Measurements from ENCODE around the gene CYREN. TPM values are rescaled to one million over a fixed set of nuclear protein-coding genes. Genes with fewer than 3 reads are reported as not detected.

The CYREN gene
- total and polyA plus RNA-seq, 9 of the 15 experiments (the other 6 are each of a cell fraction or from before 2014, with no cell fraction given): 13.9 to 108 (median 88.8) TPM

DNA sequence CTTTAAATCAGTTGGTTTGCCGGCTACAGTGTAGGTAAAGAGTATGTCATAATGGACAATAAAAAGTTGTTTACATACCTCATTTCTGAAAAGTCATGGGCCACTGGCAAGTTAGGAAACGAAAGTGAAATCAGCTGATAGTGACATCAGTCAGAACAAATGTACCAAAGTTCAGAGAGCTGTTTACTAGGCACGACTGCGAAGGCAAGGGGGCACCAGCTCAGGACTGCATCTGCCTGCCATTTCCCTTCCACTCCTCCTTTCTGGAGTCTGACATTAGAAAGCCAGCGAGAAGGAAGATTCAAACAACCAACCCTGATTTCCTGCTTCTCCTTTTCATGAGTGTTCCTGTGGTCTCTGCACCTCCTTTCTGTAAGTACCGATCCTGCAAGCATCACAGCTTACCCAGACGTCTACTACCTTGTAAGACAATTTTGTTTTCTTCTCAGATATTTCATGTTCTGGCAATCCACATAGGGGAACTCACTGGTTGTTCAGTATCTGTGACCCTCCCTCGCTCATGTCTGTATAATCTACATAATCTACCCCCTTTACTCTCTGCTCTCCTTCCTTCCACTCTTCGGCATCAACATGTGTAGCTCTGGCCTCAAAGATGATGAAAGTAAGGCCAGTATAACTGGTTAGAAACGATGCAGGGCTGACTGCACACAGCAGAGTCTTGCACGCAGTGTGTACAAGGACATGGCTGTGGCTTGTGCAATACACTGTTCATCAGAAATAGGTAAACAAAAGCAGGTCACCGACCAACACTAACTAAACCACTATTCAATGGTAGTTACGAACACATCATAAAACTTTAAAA, 22.4 kb downstream of the CYREN start, which contains the start of gene TMEM140 (continued):
- TF ChIP-seq, protein P1, sequence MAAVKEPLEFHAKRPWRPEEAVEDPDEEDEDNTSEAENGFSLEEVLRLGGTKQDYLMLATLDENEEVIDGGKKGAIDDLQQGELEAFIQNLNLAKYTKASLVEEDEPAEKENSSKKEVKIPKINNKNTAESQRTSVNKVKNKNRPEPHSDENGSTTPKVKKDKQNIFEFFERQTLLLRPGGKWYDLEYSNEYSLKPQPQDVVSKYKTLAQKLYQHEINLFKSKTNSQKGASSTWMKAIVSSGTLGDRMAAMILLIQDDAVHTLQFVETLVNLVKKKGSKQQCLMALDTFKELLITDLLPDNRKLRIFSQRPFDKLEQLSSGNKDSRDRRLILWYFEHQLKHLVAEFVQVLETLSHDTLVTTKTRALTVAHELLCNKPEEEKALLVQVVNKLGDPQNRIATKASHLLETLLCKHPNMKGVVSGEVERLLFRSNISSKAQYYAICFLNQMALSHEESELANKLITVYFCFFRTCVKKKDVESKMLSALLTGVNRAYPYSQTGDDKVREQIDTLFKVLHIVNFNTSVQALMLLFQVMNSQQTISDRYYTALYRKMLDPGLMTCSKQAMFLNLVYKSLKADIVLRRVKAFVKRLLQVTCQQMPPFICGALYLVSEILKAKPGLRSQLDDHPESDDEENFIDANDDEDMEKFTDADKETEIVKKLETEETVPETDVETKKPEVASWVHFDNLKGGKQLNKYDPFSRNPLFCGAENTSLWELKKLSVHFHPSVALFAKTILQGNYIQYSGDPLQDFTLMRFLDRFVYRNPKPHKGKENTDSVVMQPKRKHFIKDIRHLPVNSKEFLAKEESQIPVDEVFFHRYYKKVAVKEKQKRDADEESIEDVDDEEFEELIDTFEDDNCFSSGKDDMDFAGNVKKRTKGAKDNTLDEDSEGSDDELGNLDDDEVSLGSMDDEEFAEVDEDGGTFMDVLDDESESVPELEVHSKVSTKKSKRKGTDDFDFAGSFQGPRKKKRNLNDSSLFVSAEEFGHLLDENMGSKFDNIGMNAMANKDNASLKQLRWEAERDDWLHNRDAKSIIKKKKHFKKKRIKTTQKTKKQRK (IDR thresholded peaks at IDR 0.05; ENCODE audit: borderline replicate concordance, low read depth, low read length): no peak
- TF ChIP-seq HOXB6 (CRISPR knock-in tag; IDR thresholded peaks at IDR 0.05; ENCODE audit: borderline replicate concordance) (peak; percentile 78; the same call in 1 of the 2 replicates), MTF1 (CRISPR knock-in tag; IDR thresholded peaks at IDR 0.05; ENCODE audit: borderline replicate concordance) (no peak), EP400 (IDR thresholded peaks at IDR 0.05) (peak; percentile 50; the same call in 1 of the 2 replicates), ZNF766 (CRISPR knock-in tag; conservative IDR thresholded peaks at IDR 0.05) (peak; percentile 79; the same call in 1 of the 2 replicates), NR1H2 (CRISPR knock-in tag; IDR thresholded peaks at IDR 0.05) (no peak), NEUROD1 (IDR thresholded peaks at IDR 0.05; ENCODE audit: borderline replicate concordance, low read depth, low read length, partially characterized antibody) (no peak), PTTG1 (tag; IDR thresholded peaks at IDR 0.05; ENCODE audit: low read depth) (no peak), ZNF408 (CRISPR knock-in tag; IDR thresholded peaks at IDR 0.05; ENCODE audit: low read depth) (no peak), SMARCB1 (IDR thresholded peaks at IDR 0.05; ENCODE audit: insufficient read length, low read depth) (no peak), ZNF699 (CRISPR knock-in tag; IDR thresholded peaks at IDR 0.05; ENCODE audit: insufficient replicate concordance) (no peak), SMAD4 (CRISPR knock-in tag; conservative IDR thresholded peaks at IDR 0.05) (peak; percentile 69; the same call in 1 of the 2 replicates), PPARD (CRISPR knock-in tag; IDR thresholded peaks at IDR 0.05) (no peak), NCOA6 (IDR thresholded peaks at IDR 0.05) (no peak)
- TF ChIP-seq, protein P2, sequence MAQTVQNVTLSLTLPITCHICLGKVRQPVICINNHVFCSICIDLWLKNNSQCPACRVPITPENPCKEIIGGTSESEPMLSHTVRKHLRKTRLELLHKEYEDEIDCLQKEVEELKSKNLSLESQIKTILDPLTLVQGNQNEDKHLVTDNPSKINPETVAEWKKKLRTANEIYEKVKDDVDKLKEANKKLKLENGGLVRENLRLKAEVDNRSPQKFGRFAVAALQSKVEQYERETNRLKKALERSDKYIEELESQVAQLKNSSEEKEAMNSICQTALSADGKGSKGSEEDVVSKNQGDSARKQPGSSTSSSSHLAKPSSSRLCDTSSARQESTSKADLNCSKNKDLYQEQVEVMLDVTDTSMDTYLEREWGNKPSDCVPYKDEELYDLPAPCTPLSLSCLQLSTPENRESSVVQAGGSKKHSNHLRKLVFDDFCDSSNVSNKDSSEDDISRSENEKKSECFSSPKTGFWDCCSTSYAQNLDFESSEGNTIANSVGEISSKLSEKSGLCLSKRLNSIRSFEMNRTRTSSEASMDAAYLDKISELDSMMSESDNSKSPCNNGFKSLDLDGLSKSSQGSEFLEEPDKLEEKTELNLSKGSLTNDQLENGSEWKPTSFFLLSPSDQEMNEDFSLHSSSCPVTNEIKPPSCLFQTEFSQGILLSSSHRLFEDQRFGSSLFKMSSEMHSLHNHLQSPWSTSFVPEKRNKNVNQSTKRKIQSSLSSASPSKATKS (CRISPR knock-in tag; IDR thresholded peaks at IDR 0.05): no peak
- TF ChIP-seq, protein P3, sequence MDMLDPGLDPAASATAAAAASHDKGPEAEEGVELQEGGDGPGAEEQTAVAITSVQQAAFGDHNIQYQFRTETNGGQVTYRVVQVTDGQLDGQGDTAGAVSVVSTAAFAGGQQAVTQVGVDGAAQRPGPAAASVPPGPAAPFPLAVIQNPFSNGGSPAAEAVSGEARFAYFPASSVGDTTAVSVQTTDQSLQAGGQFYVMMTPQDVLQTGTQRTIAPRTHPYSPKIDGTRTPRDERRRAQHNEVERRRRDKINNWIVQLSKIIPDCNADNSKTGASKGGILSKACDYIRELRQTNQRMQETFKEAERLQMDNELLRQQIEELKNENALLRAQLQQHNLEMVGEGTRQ (CRISPR knock-in tag; IDR thresholded peaks at IDR 0.05): no peak
- TF ChIP-seq, protein P4, sequence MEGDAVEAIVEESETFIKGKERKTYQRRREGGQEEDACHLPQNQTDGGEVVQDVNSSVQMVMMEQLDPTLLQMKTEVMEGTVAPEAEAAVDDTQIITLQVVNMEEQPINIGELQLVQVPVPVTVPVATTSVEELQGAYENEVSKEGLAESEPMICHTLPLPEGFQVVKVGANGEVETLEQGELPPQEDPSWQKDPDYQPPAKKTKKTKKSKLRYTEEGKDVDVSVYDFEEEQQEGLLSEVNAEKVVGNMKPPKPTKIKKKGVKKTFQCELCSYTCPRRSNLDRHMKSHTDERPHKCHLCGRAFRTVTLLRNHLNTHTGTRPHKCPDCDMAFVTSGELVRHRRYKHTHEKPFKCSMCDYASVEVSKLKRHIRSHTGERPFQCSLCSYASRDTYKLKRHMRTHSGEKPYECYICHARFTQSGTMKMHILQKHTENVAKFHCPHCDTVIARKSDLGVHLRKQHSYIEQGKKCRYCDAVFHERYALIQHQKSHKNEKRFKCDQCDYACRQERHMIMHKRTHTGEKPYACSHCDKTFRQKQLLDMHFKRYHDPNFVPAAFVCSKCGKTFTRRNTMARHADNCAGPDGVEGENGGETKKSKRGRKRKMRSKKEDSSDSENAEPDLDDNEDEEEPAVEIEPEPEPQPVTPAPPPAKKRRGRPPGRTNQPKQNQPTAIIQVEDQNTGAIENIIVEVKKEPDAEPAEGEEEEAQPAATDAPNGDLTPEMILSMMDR (IDR thresholded peaks at IDR 0.05 in 2 of 3, conservative IDR thresholded peaks at IDR 0.05 in 1 of 3; ENCODE audit: insufficient read depth in 2 of 3, low read depth in 1 of 3, low read length in 3 of 3): no peak
